H1 (cell line): ENCODE results near the gene NPSR1. TPM values are rescaled to one million over a fixed set of nuclear protein-coding genes. Genes with fewer than 3 reads are reported as not detected.

ENCODE experiments used
- MAX ChIP-seq: IDR thresholded peaks from 2 replicates; pipeline ENCODE4 v1.6.1; 2012; ENCODE audit warnings: inconsistent platforms
- POLR2A ChIP-seq, 2 experiments: IDR thresholded peaks; 1 replicate in 1 of 2; 2 replicates in 1 of 2; pipeline ENCODE4 v1.6.1; 2011; ENCODE audit warnings: low read depth in 2 of 2, low read length in 2 of 2, mild to moderate bottlenecking in 2 of 2; ENCODE audit errors: control extremely low read depth in 1 of 2
- TAF1 ChIP-seq: IDR thresholded peaks from 2 replicates; pipeline ENCODE4 v1.6.1; 2011; ENCODE audit warnings: mild to moderate bottlenecking, low read depth, low read length
- USF2 ChIP-seq: IDR thresholded peaks from 2 replicates; pipeline ENCODE4 v1.6.1; 2011; ENCODE audit warnings: low read length, improper control_type of control experiment
- polyA plus RNA-seq, 7 experiments: library from polyadenylated mRNA; depleted of rRNA in 3 of 7; stranded (reverse) in 5 of 7; unstranded in 2 of 7; fragments of >200 nt in 5 of 7; fragments of 200-250 nt in 2 of 7; gene quantifications; 1 replicate in 5 of 7; 2 replicates in 1 of 7; 4 replicates in 1 of 7; pipeline versions ENCODE4 v1.2.1 to v1.2.3, GENCODE V29; 2011 to 2013; ENCODE audit warnings: missing spikeins in 2 of 7, mixed read lengths in 2 of 7
- total RNA-seq: library from RNA; stranded (reverse); fragmentation: NEBNext Ultra II Directional; extraction: Animal tissue kit (Norgen Biotek cat#: 25700); gene quantifications from 2 replicates; pipeline ENCODE4 v1.2.1, GENCODE V29; 2021

NPSR1 gene
- total and polyA plus RNA-seq, 2 of the 8 experiments (the other 6 are each of a cell fraction or from before 2014, with no cell fraction given): not detected

- TF ChIP-seq USF2 (no peak), MAX (no peak), TAF1 (no peak), POLR2A (IDR thresholded peaks at IDR 0.05; ENCODE audit: control extremely low read depth in 1 of 2, low read depth in 2 of 2, low read length in 2 of 2) (no peak)
- TF ChIP-seq, all 59 proteins: peak for 0
Measured at GRCh38 chr7:34652809-34653208, 5.2 kb upstream of the NPSR1 start (continued).
